Neural progenitor cell (in vitro differentiated cells): Measurements from ENCODE around the gene MAD1L1. TPM values are rescaled to one million over a fixed set of nuclear protein-coding genes. Genes with fewer than 3 reads are reported as not detected.

Experiments used
- DNase-seq: peaks from one replicate; pipeline ENCODE4 v3.0.0-alpha.2; 2016; ENCODE audit warnings: low spot score
- H2AFZ ChIP-seq: fragments of 200-600 bp; sonication (generic); replicated peaks from 2 replicates; pipeline ENCODE4 v1.6.1; 2016; ENCODE audit warnings: antibody characterized with exemption
- H3F3A ChIP-seq: fragments of 200-600 bp; sonication (generic); 2 replicates; pipeline ENCODE4 v1.6.1; 2016; ENCODE audit warnings: antibody characterized with exemption, low read depth
- H3K27ac ChIP-seq: fragments of 200-600 bp; sonication (generic); 2 replicates; pipeline ENCODE4 v1.5.1; 2016; ENCODE audit warnings: mild to moderate bottlenecking
- H3K27me3 ChIP-seq: fragments of 200-600 bp; sonication (generic); 2 replicates; pipeline ENCODE4 v1.6.1; 2016; ENCODE audit warnings: mild to moderate bottlenecking, moderate library complexity
- H3K36me3 ChIP-seq: fragments of 200-600 bp; sonication (generic); 2 replicates; pipeline ENCODE4 v1.5.1; 2016
- H3K4me1 ChIP-seq: fragments of 200-600 bp; sonication (generic); 2 replicates; pipeline ENCODE4 v1.6.1; 2016; ENCODE audit warnings: mixed run types
- H3K4me2 ChIP-seq: fragments of 200-600 bp; sonication (generic); 2 replicates; pipeline ENCODE4 v1.6.1; 2016
- H3K4me3 ChIP-seq: fragments of 200-600 bp; sonication (generic); 2 replicates; pipeline ENCODE4 v1.5.1; 2016
- H3K79me2 ChIP-seq: fragments of 200-600 bp; sonication (generic); 2 replicates; pipeline ENCODE4 v1.6.1; 2016; ENCODE audit warnings: low read depth
- H3K9ac ChIP-seq: fragments of 200-600 bp; sonication (generic); 2 replicates; pipeline ENCODE4 v1.6.1; 2016
- H3K9me3 ChIP-seq: fragments of 200-600 bp; sonication (generic); 2 replicates; pipeline ENCODE4 v1.5.1; 2016; ENCODE audit warnings: low read depth
- H4K20me1 ChIP-seq: fragments of 200-600 bp; sonication (generic); 2 replicates; pipeline ENCODE4 v1.6.1; 2016; ENCODE audit warnings: low read depth
- H3K27ac Mint-ChIP-seq: 3 replicates; pipeline ENCODE4 v1.8.0; 2021; ENCODE audit warnings: mixed read lengths
- H3K27me3 Mint-ChIP-seq: 2 replicates; pipeline ENCODE4 v1.8.0; 2022; ENCODE audit warnings: low read depth, mild to moderate bottlenecking, inconsistent platforms, moderate library complexity, mixed read lengths; ENCODE audit not compliant: insufficient read depth
- H3K36me3 Mint-ChIP-seq: 3 replicates; pipeline ENCODE4 v1.8.0; 2021; ENCODE audit warnings: mixed read lengths
- H3K4me1 Mint-ChIP-seq: 3 replicates; pipeline ENCODE4 v1.8.0; 2021; ENCODE audit warnings: mixed read lengths
- H3K4me3 Mint-ChIP-seq: 3 replicates; pipeline ENCODE4 v1.8.0; 2021; ENCODE audit warnings: mild to moderate bottlenecking, moderate library complexity, mixed read lengths
- H3K9me3 Mint-ChIP-seq: 3 replicates; pipeline ENCODE4 v1.8.0; 2020; ENCODE audit warnings: mixed read lengths
- CTCF ChIP-seq: fragments of 200-600 bp; sonication (generic); IDR thresholded peaks from 2 replicates; pipeline ENCODE4 v1.5.1; 2017; ENCODE audit warnings: antibody characterized with exemption, mild to moderate bottlenecking
- EZH2 ChIP-seq: fragments of 200-600 bp; sonication (generic); IDR thresholded peaks from 2 replicates; pipeline ENCODE4 v1.6.1; 2017; ENCODE audit warnings: antibody characterized with exemption, mild to moderate bottlenecking, moderate library complexity
- EZH2phosphoT487 ChIP-seq: fragments of 200-600 bp; sonication (generic); IDR thresholded peaks from 2 replicates; pipeline ENCODE4 v1.6.1; 2017; ENCODE audit warnings: antibody characterized with exemption
- total RNA-seq: library from RNA; depleted of rRNA; stranded (reverse); fragments of >200 nt; gene quantifications from 2 replicates; pipeline ENCODE4 v1.2.3, GENCODE V29; 2015; ENCODE audit warnings: low replicate concordance

Gene MAD1L1
- total RNA-seq, 1 donor from 2014 or later, result 23.7 TPM

GRCh38 chr7:1939434-1940401 is 293.0 kb downstream of the MAD1L1 start:
- Histone ChIP-seq H3K4me1 (peaks cover 22% of the 10 kb centered on the region), H3K27ac (no peak overlapping the region), H3K9me3 (no peaks in the 10 kb centered on the region), H3K36me3 (no peaks in the 10 kb centered on the region), H3K79me2 (no peaks in the 10 kb centered on the region), H4K20me1 (peaks cover 5% of the 10 kb centered on the region), H3K27me3 (no peaks in the 10 kb centered on the region), H3F3A (peaks cover 11% of the 10 kb centered on the region), H3K4me2 (no peak overlapping the region), H3K9ac (no peak overlapping the region), H3K4me3 (no peak overlapping the region), H2AFZ (no peak overlapping the region)
- no peak for TF ChIP-seq EZH2
- no peak for TF ChIP-seq EZH2phosphoT487
- no peak for TF ChIP-seq CTCF
- H3K4me3 Mint-ChIP-seq, result no peak overlapping the region
- peaks cover 12% of the 10 kb centered on the region for H3K27me3 Mint-ChIP-seq
- peaks cover 15% of the 10 kb centered on the region for H3K9me3 Mint-ChIP-seq
- H3K4me1 Mint-ChIP-seq, result peaks cover 29% of the 10 kb centered on the region
- H3K27ac Mint-ChIP-seq, result no peak overlapping the region
- no peak for DNase-seq
- H3K36me3 Mint-ChIP-seq, result peaks cover 9% of the 10 kb centered on the region

- H3K36me3 ChIP-seq, result no peaks in the 10 kb centered on the region
- H3K9me3 Mint-ChIP-seq, result peaks cover 22% of the 10 kb centered on the region
- H4K20me1 ChIP-seq, result peaks cover 5% of the 10 kb centered on the region
- no peak overlapping the region for H3K4me3 Mint-ChIP-seq
- H3F3A ChIP-seq, result peaks cover 11% of the 10 kb centered on the region
- no peak overlapping the region for H3K4me3 ChIP-seq
- H3K36me3 Mint-ChIP-seq, result peaks cover 16% of the 10 kb centered on the region
- no peak overlapping the region for H3K9ac ChIP-seq
- peaks cover 12% of the 10 kb centered on the region for H3K27me3 Mint-ChIP-seq
- no peaks in the 10 kb centered on the region for H3K9me3 ChIP-seq
- peaks cover 22% of the 10 kb centered on the region for H3K4me1 ChIP-seq
- no peak for DNase-seq
- no peaks in the 10 kb centered on the region for H3K79me2 ChIP-seq
- H2AFZ ChIP-seq, result no peak overlapping the region
- peak overlapping the region; percentile 38 for H3K27ac Mint-ChIP-seq
- no peak overlapping the region for H3K27ac ChIP-seq
- no peaks in the 10 kb centered on the region for H3K27me3 ChIP-seq
- TF ChIP-seq CTCF, result no peak
- TF ChIP-seq EZH2, result no peak
- TF ChIP-seq EZH2phosphoT487, result no peak
- peaks cover 24% of the 10 kb centered on the region for H3K4me1 Mint-ChIP-seq
- no peak overlapping the region for H3K4me2 ChIP-seq
Observed at GRCh38 chr7:1938788-1939433, 293.8 kb downstream of the MAD1L1 start.

GRCh38 chr7:1937252-1937605 is 295.5 kb downstream of the MAD1L1 start:
- TF ChIP-seq EZH2phosphoT487 (no peak), EZH2 (no peak), CTCF (no peak)
- H3K36me3 ChIP-seq, result no peaks in the 10 kb centered on the region
- no peaks in the 10 kb centered on the region for H4K20me1 ChIP-seq
- no peak overlapping the region for H3K27ac ChIP-seq
- H3K4me2 ChIP-seq, result no peak overlapping the region
- H3K79me2 ChIP-seq, result no peaks in the 10 kb centered on the region
- H3K4me3 ChIP-seq, result no peak overlapping the region
- no peaks in the 10 kb centered on the region for H3F3A ChIP-seq
- Mint-ChIP-seq H3K27ac (no peak overlapping the region), H3K27me3 (peaks cover 6% of the 10 kb centered on the region), H3K36me3 (peaks cover 16% of the 10 kb centered on the region), H3K4me3 (no peak overlapping the region), H3K4me1 (peaks cover 10% of the 10 kb centered on the region), H3K9me3 (peaks cover 22% of the 10 kb centered on the region)
- no peaks in the 10 kb centered on the region for H3K27me3 ChIP-seq
- H3K4me1 ChIP-seq, result peaks cover 8% of the 10 kb centered on the region
- no peaks in the 10 kb centered on the region for H3K9me3 ChIP-seq
- H2AFZ ChIP-seq, result no peak overlapping the region
- DNase-seq, result no peak
- no peak overlapping the region for H3K9ac ChIP-seq
